Thyroid gland (tissue), 4 donors: Measurements from ENCODE around the gene OR13J1.

Source experiments
- POLR2A ChIP-seq, 2 donors: fragments of 450-650 bp; IDR thresholded peaks; one replicate each; pipeline ENCODE4 v1.6.1; 2017; ENCODE audit warnings: antibody characterized with exemption in 2 of 2, mild to moderate bottlenecking in 2 of 2, moderate library complexity in 1 of 2
- TF ChIP-seq, protein P1 (sequence below), 6 experiments: fragments of 200-600 bp in 3 of 6; fragments of 450-650 bp in 3 of 6; sonication (generic) in 3 of 6; IDR thresholded peaks; one replicate each; pipeline ENCODE4 v1.5.1; 2016 to 2019; ENCODE audit warnings: antibody characterized with exemption in 6 of 6, mild to moderate bottlenecking in 2 of 6, inconsistent platforms in 1 of 6, moderate library complexity in 1 of 6

DNA sequence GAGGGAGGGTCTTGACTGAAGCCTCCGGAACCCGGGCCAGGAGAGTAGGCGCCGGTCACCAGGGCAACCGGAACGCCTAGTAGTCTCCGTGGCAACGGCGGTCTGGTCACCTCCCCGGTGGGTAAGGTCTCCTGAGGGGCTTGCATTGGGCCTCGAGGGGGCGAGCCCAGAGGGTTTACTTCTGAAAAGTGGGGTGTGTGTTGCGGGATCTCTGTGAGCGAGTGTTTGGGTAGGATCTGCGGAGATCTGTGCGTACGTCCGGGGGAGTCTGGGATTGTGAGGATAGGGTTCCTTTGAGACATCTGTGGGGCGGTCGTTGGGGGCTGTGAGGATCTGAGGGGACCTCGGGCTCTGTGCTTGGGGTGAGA lies 41.5 kb downstream of the OR13J1 start, which contains the start of gene FAM221B:
- TF ChIP-seq, protein P1, sequence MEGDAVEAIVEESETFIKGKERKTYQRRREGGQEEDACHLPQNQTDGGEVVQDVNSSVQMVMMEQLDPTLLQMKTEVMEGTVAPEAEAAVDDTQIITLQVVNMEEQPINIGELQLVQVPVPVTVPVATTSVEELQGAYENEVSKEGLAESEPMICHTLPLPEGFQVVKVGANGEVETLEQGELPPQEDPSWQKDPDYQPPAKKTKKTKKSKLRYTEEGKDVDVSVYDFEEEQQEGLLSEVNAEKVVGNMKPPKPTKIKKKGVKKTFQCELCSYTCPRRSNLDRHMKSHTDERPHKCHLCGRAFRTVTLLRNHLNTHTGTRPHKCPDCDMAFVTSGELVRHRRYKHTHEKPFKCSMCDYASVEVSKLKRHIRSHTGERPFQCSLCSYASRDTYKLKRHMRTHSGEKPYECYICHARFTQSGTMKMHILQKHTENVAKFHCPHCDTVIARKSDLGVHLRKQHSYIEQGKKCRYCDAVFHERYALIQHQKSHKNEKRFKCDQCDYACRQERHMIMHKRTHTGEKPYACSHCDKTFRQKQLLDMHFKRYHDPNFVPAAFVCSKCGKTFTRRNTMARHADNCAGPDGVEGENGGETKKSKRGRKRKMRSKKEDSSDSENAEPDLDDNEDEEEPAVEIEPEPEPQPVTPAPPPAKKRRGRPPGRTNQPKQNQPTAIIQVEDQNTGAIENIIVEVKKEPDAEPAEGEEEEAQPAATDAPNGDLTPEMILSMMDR (IDR thresholded peaks at IDR 0.05), result no peak
- no peak for TF ChIP-seq POLR2A (IDR thresholded peaks at IDR 0.05)
